IMR-90 (cell line): ENCODE data around the gene ERC2. TPM values are rescaled to one million over a fixed set of nuclear protein-coding genes. Genes with fewer than 3 reads are reported as not detected.

ENCODE experiments used
- ATAC-seq: fragments of 200-7000 bp; cut with Tn5 transposase; 2 replicates; pipeline ENCODE4 v1.9.1; 2020; ENCODE audit warnings: low read depth, mild to moderate bottlenecking, moderate library complexity
- BruUV-seq: library from RNA; stranded (reverse); fragments of 400-500 nt; replicated peaks from 2 replicates; lab custom pipeline; 2021; lab: Mats Ljungman, UMichigan
- CTCF ChIA-PET: fragments of 300-600 bp; formaldehyde crosslinking; extraction: SDS; loops from one replicate; lab custom pipeline; 2021; ENCODE audit warnings: antibody characterized with exemption; lab: Yijun Ruan, JAX
- POLR2A ChIA-PET: fragments of 300-600 bp; sonication (Branson Sonifier 250); formaldehyde crosslinking; loops from one replicate; lab custom pipeline; 2022; ENCODE audit warnings: antibody characterized with exemption; ENCODE audit not compliant: unreplicated experiment; lab: Charles Lee
- DNase-seq: peaks from one replicate; pipeline ENCODE4 v3.0.0; 2013
- H2AFZ ChIP-seq: replicated peaks from 2 replicates; pipeline ENCODE3; 2013; ENCODE audit warnings: low read length, mild to moderate bottlenecking; ENCODE audit not compliant: poor library complexity
- H2AK5ac ChIP-seq: 2 replicates; pipeline ENCODE4 v1.6.1; 2013; ENCODE audit warnings: low read depth, low read length, inconsistent platforms
- H2AK9ac ChIP-seq: replicated peaks from 2 replicates; pipeline ENCODE3; 2013; ENCODE audit warnings: mild to moderate bottlenecking, low read depth, low read length, moderate library complexity; ENCODE audit not compliant: poor library complexity
- H2BK120ac ChIP-seq: 2 replicates; pipeline ENCODE4 v1.6.1; 2013; ENCODE audit warnings: low read depth, low read length, inconsistent platforms
- H2BK15ac ChIP-seq: 3 replicates; pipeline ENCODE4 v1.6.1; 2013; ENCODE audit warnings: low read depth, low read length, inconsistent platforms
- H2BK20ac ChIP-seq: 2 replicates; pipeline ENCODE4 v1.6.1; 2013; ENCODE audit warnings: low read depth, mild to moderate bottlenecking, inconsistent platforms, low read length, moderate library complexity
- H2BK5ac ChIP-seq: 2 replicates; pipeline ENCODE4 v1.6.1; 2013; ENCODE audit warnings: mild to moderate bottlenecking, low read depth, low read length, inconsistent platforms; ENCODE audit not compliant: poor library complexity, severe bottlenecking
- H3K14ac ChIP-seq: replicated peaks from 2 replicates; pipeline ENCODE4 v1.6.1; 2013; ENCODE audit warnings: low read depth, low read length, inconsistent platforms
- H3K18ac ChIP-seq: 2 replicates; pipeline ENCODE4 v1.6.1; 2013; ENCODE audit warnings: low read depth, low read length, control low read depth
- H3K23ac ChIP-seq: 2 replicates; pipeline ENCODE4 v1.6.1; 2013; ENCODE audit warnings: low read depth, low read length, inconsistent platforms
- H3K27ac ChIP-seq: 2 replicates; pipeline ENCODE4 v1.5.1; 2013; ENCODE audit warnings: mild to moderate bottlenecking, control low read depth, low read length; ENCODE audit not compliant: insufficient read depth
- H3K27me3 ChIP-seq: 2 replicates; pipeline ENCODE4 v1.6.1; 2013; ENCODE audit warnings: low read length; ENCODE audit not compliant: control insufficient read depth, insufficient read depth
- H3K36me3 ChIP-seq: 2 replicates; pipeline ENCODE4 v1.6.1; 2013; ENCODE audit warnings: low read length, mixed read lengths; ENCODE audit not compliant: control insufficient read depth, insufficient read depth
- H3K4ac ChIP-seq: 2 replicates; pipeline ENCODE4 v1.6.1; 2013; ENCODE audit warnings: low read depth, low read length, inconsistent platforms
- H3K4me1 ChIP-seq: 2 replicates; pipeline ENCODE4 v1.6.1; 2013; ENCODE audit warnings: low read length, mixed read lengths; ENCODE audit not compliant: control insufficient read depth, insufficient read depth
- H3K4me2 ChIP-seq: 2 replicates; pipeline ENCODE4 v1.6.1; 2013; ENCODE audit warnings: low read depth, mild to moderate bottlenecking, control low read depth, low read length, moderate library complexity
- H3K4me3 ChIP-seq: 2 replicates; pipeline ENCODE4 v1.5.1; 2013; ENCODE audit warnings: low read depth, mild to moderate bottlenecking, control low read depth, low read length, moderate library complexity; ENCODE audit not compliant: insufficient read depth
- H3K56ac ChIP-seq: 2 replicates; pipeline ENCODE4 v1.6.1; 2013; ENCODE audit warnings: low read length, inconsistent platforms; ENCODE audit not compliant: insufficient read depth; ENCODE audit errors: extremely low read depth
- H3K79me1 ChIP-seq, 2 experiments: 2 replicates each; pipeline ENCODE4 v1.6.1; 2013; ENCODE audit warnings: low read length in 2 of 2, inconsistent platforms in 1 of 2, low read depth in 1 of 2
- H3K9ac ChIP-seq: 2 replicates; pipeline ENCODE4 v1.6.1; 2013; ENCODE audit warnings: low read depth, low read length, control low read depth
- H3K9me1 ChIP-seq: 2 replicates; pipeline ENCODE4 v1.6.1; 2013; ENCODE audit warnings: low read length, inconsistent platforms; ENCODE audit not compliant: insufficient read depth
- H3K9me3 ChIP-seq: 2 replicates; pipeline ENCODE4 v1.6.1; 2013; ENCODE audit warnings: low read length; ENCODE audit not compliant: control insufficient read depth, insufficient read depth
- H4K20me1 ChIP-seq: 2 replicates; pipeline ENCODE4 v1.6.1; 2013; ENCODE audit warnings: low read length, inconsistent platforms; ENCODE audit not compliant: insufficient read depth
- H4K5ac ChIP-seq: 2 replicates; pipeline ENCODE4 v1.6.1; 2013; ENCODE audit warnings: mild to moderate bottlenecking, low read depth, low read length, control low read depth
- H4K8ac ChIP-seq, 2 experiments: 2 replicates each; pipeline ENCODE4 v1.6.1; 2013; ENCODE audit warnings: low read depth in 2 of 2, low read length in 2 of 2, control low read depth in 1 of 2, inconsistent platforms in 1 of 2
- H4K91ac ChIP-seq: 2 replicates; pipeline ENCODE4 v1.6.1; 2013; ENCODE audit warnings: low read depth, low read length, inconsistent platforms; ENCODE audit not compliant: insufficient read depth
- BHLHE40 ChIP-seq: fragments of 150-350 bp; IDR thresholded peaks from 2 replicates; pipeline ENCODE4 v1.6.1; 2016; ENCODE audit warnings: mild to moderate bottlenecking, low read depth, low read length
- CHD1 ChIP-seq: IDR thresholded peaks from 2 replicates; pipeline ENCODE4 v1.6.1; 2012; ENCODE audit warnings: low read depth, low read length, improper control_type of control experiment
- MAFK ChIP-seq: IDR thresholded peaks from 2 replicates; pipeline ENCODE4 v1.6.1; 2012; ENCODE audit warnings: low read depth, low read length, improper control_type of control experiment
- MAZ ChIP-seq: IDR thresholded peaks from 2 replicates; pipeline ENCODE4 v1.6.1; 2012; ENCODE audit warnings: low read depth, mild to moderate bottlenecking, low read length, improper control_type of control experiment, moderate library complexity, borderline replicate concordance
- MXI1 ChIP-seq: IDR thresholded peaks from 2 replicates; pipeline ENCODE4 v1.6.1; 2012; ENCODE audit warnings: low read depth, mild to moderate bottlenecking, low read length, moderate library complexity, borderline replicate concordance
- NFE2L2 ChIP-seq: fragments of 150-350 bp; IDR thresholded peaks from 2 replicates; pipeline ENCODE4 v1.6.1; 2016; ENCODE audit warnings: low read depth, mild to moderate bottlenecking, low read length
- WGBS, 2 experiments: methylation state at CpG; one replicate each; pipeline versions ENCODE4 v1.1.5 to v1.1.7; 2013; ENCODE audit warnings: missing lambda C conversion rate in 2 of 2; ENCODE audit not compliant: insufficient read length in 1 of 2; ENCODE audit errors: extremely low coverage in 2 of 2; 5-methylcytosine and 5-hydroxymethylcytosine counted together
- dilution Hi-C: fragments of 300-500 bp; cut with HindIII; formaldehyde crosslinking; loops from one replicate; pipeline ENCODE4 v1.14.3; 2018; ENCODE audit warnings: low sequenced_read_pairs; ENCODE audit not compliant: unreplicated experiment
- in situ Hi-C: fragments of 300-500 bp; cut with MboI; formaldehyde crosslinking; loops from 3 replicates; pipeline ENCODE4 v1.14.3; 2019; ENCODE audit warnings: low sequenced_read_pairs, inconsistent platforms, mixed read lengths
- intact Hi-C: fragments of 100-400 bp; cut with micrococcal nuclease; formaldehyde crosslinking; loops from 2 replicates; pipeline ENCODE4 v1.10.0; 2022
- polyA plus RNA-seq, 3 experiments: library from polyadenylated mRNA; depleted of rRNA; stranded (reverse); fragments of >200 nt; gene quantifications; 2 replicates each; pipeline ENCODE4 v1.2.3, GENCODE V29; 2012; ENCODE audit warnings: low replicate concordance in 1 of 3
- total RNA-seq: library from RNA; depleted of rRNA; stranded (reverse); fragments of >200 nt; gene quantifications from 2 replicates; pipeline ENCODE4 v1.2.3, GENCODE V29; 2012
- TF ChIP-seq, protein P1 (sequence below): fragments of 150-350 bp; IDR thresholded peaks from 2 replicates; pipeline ENCODE4 v1.6.1; 2017; ENCODE audit warnings: mild to moderate bottlenecking, antibody characterized with exemption, low read length, low read depth
- TF ChIP-seq, protein P2 (sequence below): conservative IDR thresholded peaks from 2 replicates; pipeline ENCODE4 v1.5.1; 2012; ENCODE audit warnings: mild to moderate bottlenecking, low read depth, low read length, improper control_type of control experiment

The ERC2 gene
- total and polyA plus RNA-seq, 2 of the 4 experiments (the other 2 are of a cell fraction), result 0.17 to 0.18 TPM

DNA sequence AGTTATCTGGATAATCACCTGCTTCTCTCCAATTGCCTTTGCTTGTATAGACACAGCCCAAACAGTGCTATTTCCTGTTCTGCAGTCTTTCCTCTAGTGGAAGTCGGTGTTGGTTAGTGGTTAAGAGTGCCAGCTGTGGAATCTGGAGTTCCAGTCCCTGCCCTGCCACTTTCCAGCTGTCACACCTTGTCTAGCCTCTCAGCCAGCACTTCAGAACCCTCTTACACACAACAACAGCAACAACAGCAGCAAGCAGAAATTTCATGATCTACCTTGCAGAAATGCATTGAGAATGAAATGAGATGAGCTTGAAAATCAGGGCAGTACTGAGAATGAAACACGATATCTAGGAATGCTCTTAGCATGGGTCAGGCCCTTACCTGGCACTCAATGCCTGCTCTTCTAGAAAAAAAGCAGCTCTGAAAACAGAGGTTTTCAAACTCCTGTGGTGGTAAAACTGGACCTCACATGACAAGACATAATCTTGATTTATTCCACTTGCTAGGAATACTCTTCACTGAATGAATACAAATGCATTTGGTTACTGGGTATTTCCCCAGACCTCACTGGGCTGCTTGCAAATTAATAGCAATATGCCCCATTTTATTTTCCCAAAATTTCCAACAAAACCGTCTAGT is 977.9 kb downstream of the ERC2 start:
- Histone ChIP-seq H3K56ac (no peak overlapping the region), H2BK20ac (peak overlapping the region; percentile 22; the same call in 1 of the 2 replicates), H3K18ac (no peak overlapping the region), H3K79me1 (peaks cover 0 to 22% of the 10 kb centered on the region in 2 experiments; a peak in 1 of 4 replicates), H2BK5ac (no peak overlapping the region), H2AFZ (no peak overlapping the region), H4K20me1 (no peaks in the 10 kb centered on the region), H3K9ac (no peak overlapping the region), H2AK9ac (no peak overlapping the region), H3K4me1 (peaks cover 18% of the 10 kb centered on the region), H3K27me3 (no peaks in the 10 kb centered on the region), H2BK15ac (0 out of 3 replicates have a peak overlapping the region, but pooled peaks have one; percentile 2), H3K4me2 (no peak overlapping the region), H4K91ac (no peak overlapping the region), H3K23ac (no peak overlapping the region), H2AK5ac (peak overlapping the region; percentile 5; the same call in 1 of the 2 replicates), H3K14ac (peak overlapping the region; percentile 26), H4K8ac (no peak overlapping the region), H3K9me3 (no peaks in the 10 kb centered on the region), H3K27ac (no peak overlapping the region), H2BK120ac (no peak overlapping the region), H3K4me3 (no peak overlapping the region), H3K4ac (peak overlapping the region; percentile 26; the same call in 1 of the 2 replicates), H3K36me3 (no peaks in the 10 kb centered on the region), H4K5ac (no peak overlapping the region), H3K9me1 (peaks cover 18% of the 10 kb centered on the region)
- WGBS, 2 experiments, result no CpG with 5 or more reads among the region's 3 CpGs
- intact Hi-C loops (loop anchor here (5.0 kb wide), 1 partner anchor 67 kb away; no protein-coding TSS in a partner anchor), in situ Hi-C loops (no loop called here), dilution Hi-C loops (no loop called here)
- TF ChIP-seq BHLHE40, result no peak
- no peak for TF ChIP-seq MAFK
- TF ChIP-seq, protein P1, sequence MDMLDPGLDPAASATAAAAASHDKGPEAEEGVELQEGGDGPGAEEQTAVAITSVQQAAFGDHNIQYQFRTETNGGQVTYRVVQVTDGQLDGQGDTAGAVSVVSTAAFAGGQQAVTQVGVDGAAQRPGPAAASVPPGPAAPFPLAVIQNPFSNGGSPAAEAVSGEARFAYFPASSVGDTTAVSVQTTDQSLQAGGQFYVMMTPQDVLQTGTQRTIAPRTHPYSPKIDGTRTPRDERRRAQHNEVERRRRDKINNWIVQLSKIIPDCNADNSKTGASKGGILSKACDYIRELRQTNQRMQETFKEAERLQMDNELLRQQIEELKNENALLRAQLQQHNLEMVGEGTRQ, result no peak
- TF ChIP-seq, protein P2, sequence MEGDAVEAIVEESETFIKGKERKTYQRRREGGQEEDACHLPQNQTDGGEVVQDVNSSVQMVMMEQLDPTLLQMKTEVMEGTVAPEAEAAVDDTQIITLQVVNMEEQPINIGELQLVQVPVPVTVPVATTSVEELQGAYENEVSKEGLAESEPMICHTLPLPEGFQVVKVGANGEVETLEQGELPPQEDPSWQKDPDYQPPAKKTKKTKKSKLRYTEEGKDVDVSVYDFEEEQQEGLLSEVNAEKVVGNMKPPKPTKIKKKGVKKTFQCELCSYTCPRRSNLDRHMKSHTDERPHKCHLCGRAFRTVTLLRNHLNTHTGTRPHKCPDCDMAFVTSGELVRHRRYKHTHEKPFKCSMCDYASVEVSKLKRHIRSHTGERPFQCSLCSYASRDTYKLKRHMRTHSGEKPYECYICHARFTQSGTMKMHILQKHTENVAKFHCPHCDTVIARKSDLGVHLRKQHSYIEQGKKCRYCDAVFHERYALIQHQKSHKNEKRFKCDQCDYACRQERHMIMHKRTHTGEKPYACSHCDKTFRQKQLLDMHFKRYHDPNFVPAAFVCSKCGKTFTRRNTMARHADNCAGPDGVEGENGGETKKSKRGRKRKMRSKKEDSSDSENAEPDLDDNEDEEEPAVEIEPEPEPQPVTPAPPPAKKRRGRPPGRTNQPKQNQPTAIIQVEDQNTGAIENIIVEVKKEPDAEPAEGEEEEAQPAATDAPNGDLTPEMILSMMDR, result no peak
- TF ChIP-seq MXI1, result no peak
- TF ChIP-seq NFE2L2, result no peak
- TF ChIP-seq CHD1, result no peak
- no peak for TF ChIP-seq MAZ
- POLR2A ChIA-PET, result no interaction called here
- ATAC-seq (no peak), DNase-seq (no peak)
- CTCF ChIA-PET, result interaction anchor here (1.1 kb wide), 1 partner anchor 232 kb away, joined by 6 read pairs; no protein-coding TSS in a partner anchor
- BruUV-seq, result no TSS peak
